Tongue (tissue), 3 donors: Measurements from ENCODE around the gene GPAT3. TPM values are rescaled to one million over a fixed set of nuclear protein-coding genes. Genes with fewer than 3 reads are reported as not detected.

ENCODE experiments used
- DNase-seq: peaks from one replicate; pipeline ENCODE4 v3.0.0-alpha.2; 2015
- small RNA-seq: library from RNA; depleted of rRNA; stranded (forward); fragments of <200 nt; gene quantifications from one replicate; pipeline ENCODE3, GENCODE V24; 2014; ENCODE audit warnings: low replicate concordance
- total RNA-seq: library from RNA; depleted of rRNA; stranded (reverse); fragments of >200 nt; gene quantifications from one replicate; pipeline ENCODE4 v1.2.3, GENCODE V29; 2014

GPAT3 gene
- total RNA-seq, 1 donor from 2014 or later = 27.8 TPM

DNA sequence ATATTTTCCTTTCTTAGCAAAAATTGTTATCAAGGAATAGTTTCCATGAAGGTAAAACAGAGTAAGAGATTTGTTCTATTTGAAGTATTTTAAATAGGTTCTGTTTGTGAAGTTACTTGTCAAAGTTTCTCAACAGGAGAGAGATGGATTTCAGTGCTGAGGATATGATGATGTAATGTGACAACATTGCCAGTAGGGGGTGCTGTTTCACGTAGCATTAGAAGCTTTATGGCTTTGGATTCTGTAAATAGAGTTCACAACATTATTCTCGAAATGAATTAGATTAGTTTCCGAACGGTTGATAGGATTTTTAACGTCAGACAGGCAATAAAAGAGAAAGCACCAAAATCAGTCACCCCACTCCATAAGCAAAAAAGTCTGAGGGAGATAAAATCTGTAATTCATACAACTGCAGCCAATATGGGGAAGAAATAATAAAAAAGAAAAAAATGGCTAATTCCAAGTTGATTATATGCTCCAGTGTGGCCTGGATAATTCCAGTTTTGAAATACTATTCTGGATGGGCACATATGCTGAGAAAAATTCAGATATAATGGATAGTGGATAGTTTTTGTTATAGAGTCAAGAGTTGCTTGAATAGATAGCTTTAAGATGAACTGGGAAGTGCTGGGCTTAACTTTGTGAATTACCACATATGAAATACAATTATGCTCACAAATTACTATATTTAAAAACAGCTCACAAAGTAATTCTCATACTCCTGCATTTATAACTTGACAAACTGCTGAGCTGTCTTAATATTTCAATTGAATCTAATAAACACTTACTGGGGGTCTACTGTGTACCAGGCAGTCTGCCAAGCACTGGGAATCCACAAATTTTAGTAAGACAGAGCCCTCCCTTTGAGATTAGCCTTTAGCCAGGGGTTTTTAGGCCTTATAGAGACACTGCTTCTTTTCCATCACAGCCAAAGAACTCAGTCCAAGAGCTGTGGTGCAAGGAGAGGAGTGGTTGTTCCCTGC is 109.1 kb downstream of the GPAT3 start:
- peak; percentile 82 for DNase-seq

DNA sequence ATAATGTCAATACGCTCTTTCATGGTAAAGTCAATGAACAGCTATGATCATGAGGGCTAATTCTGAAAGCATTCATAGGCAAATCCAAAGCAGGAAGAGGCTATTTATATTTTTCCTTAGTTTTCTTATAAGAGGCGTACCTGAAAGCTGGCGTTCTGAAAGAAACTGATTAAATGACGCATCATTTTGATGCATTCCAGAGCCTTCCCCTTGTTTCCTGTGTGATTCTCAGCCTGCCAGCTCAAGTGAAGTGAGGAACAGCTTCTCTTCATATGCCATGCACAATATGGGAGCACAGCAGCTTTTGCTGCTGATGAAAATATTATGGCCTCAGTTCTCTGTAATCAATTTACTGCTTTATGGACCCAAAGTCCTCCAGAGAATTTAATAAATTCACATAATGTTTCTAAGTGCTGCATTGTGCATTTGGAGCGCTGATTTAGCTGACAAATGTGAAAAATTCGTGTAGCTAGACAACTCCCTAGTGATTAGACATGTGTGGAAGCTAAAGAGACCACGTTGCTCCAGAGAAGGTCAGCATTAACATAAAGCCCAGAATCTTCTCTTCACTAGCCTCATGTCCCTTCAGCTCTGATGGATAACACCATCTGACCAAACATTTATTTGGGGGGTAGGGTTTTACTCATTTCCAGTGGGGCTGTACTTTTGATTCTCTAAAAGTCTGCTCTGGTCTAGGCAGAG is 110.8 kb downstream of the GPAT3 start:
- no peak for DNase-seq

DNA sequence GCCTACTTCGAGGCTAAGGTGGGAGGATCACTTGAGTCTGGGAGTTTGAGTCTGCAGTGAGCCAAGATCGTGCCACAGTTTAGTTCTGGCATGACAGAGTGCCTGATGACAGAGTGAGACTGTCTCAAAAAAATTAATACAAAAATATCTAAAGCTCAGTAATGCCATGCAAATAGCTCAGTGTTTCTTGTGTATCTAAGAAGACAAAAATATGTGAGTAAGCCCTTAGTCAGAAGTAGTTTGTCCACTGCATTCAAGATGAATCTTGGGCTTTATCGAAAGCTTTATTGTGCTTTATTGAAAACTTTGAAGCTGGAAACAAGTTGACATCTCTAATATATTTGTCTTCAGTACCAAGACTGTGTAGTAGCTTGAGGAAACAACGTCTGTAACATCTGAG is 115.9 kb downstream of the GPAT3 start:
- DNase-seq = no peak

Small RNAs within 50 kb of the gene (small RNA-seq; reads per million reads assigned to genes)
- not detected for gene RF00019

Other genes starting within 250 kb of the GPAT3 start
- 1.0 TPM for gene HPSE, start 201.3 kb upstream of the GPAT3 start, total RNA-seq
- 23.2 TPM for gene HELQ, start 80.3 kb upstream of the GPAT3 start, total RNA-seq
- 24.7 TPM for gene MRPS18C, start 80.0 kb upstream of the GPAT3 start, total RNA-seq
- 17.8 TPM for gene ABRAXAS1, start 51.0 kb upstream of the GPAT3 start, total RNA-seq